Keratinocyte (primary cell): ENCODE measurements around the gene SERGEF.

ENCODE experiments used
- EZH2 ChIP-seq: IDR thresholded peaks from one replicate; pipeline ENCODE4 v1.6.1; 2012; ENCODE audit warnings: inconsistent platforms, mild to moderate bottlenecking, low read length, moderate library complexity
- TF ChIP-seq, protein P1 (sequence below), 3 experiments: IDR thresholded peaks in 1 of 3; conservative IDR thresholded peaks in 1 of 3; optimal IDR thresholded peaks in 1 of 3; 2 replicates in 2 of 3; 3 replicates in 1 of 3; pipeline versions ENCODE3 to v1.5.1; 2011; ENCODE audit warnings: low read length in 3 of 3, mild to moderate bottlenecking in 3 of 3, moderate library complexity in 2 of 3, control low read depth in 1 of 3, inconsistent platforms in 1 of 3; ENCODE audit not compliant: insufficient read depth in 2 of 3; ENCODE audit errors: extremely low read depth in 1 of 3

DNA sequence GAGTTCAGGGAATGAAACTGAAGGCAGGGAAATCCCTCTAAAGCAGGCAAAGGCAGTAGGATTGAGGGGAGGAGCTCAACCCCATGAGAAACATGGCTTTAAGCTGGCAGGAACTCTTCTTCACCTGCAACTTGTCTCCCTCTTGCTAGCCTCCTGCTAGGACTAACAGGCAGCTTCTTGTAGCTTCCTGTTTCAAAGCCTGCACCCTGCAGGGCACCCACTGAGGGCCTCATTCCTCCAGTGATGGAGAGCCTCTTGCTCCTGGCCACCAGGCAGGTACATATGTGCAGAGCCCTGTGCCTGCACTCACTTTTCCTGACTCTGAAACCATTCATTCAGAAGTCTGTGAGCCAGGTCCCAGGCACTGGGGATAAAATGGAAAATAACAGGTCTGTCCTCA lies 137.0 kb downstream of the SERGEF start:
- TF ChIP-seq, protein P1, sequence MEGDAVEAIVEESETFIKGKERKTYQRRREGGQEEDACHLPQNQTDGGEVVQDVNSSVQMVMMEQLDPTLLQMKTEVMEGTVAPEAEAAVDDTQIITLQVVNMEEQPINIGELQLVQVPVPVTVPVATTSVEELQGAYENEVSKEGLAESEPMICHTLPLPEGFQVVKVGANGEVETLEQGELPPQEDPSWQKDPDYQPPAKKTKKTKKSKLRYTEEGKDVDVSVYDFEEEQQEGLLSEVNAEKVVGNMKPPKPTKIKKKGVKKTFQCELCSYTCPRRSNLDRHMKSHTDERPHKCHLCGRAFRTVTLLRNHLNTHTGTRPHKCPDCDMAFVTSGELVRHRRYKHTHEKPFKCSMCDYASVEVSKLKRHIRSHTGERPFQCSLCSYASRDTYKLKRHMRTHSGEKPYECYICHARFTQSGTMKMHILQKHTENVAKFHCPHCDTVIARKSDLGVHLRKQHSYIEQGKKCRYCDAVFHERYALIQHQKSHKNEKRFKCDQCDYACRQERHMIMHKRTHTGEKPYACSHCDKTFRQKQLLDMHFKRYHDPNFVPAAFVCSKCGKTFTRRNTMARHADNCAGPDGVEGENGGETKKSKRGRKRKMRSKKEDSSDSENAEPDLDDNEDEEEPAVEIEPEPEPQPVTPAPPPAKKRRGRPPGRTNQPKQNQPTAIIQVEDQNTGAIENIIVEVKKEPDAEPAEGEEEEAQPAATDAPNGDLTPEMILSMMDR (optimal IDR thresholded peaks at IDR 0.05 in 1 of 3, IDR thresholded peaks at IDR 0.05 in 1 of 3, conservative IDR thresholded peaks at IDR 0.05 in 1 of 3; ENCODE audit: extremely low read depth in 1 of 3, insufficient read depth in 2 of 3, low read length in 3 of 3): no peak
- TF ChIP-seq EZH2: no peak
